WI38 (cell line): ENCODE data around the gene NR2F1.
"Not testable (repeated sequence)": the region's sequence is repeated elsewhere in the genome, so short reads cannot be mapped to it uniquely, and the experiment has no call there.

Experiments used
- H3K4me3 ChIP-seq: 2 replicates; pipeline ENCODE4 v1.5.1; 2011; ENCODE audit warnings: low read depth, mild to moderate bottlenecking, control low read depth, low read length
- TF ChIP-seq, protein P1 (sequence below): IDR thresholded peaks from 2 replicates; pipeline ENCODE4 v1.5.1; 2012; ENCODE audit warnings: low read depth, mild to moderate bottlenecking, control low read depth, low read length

NR2F1 gene

DNA sequence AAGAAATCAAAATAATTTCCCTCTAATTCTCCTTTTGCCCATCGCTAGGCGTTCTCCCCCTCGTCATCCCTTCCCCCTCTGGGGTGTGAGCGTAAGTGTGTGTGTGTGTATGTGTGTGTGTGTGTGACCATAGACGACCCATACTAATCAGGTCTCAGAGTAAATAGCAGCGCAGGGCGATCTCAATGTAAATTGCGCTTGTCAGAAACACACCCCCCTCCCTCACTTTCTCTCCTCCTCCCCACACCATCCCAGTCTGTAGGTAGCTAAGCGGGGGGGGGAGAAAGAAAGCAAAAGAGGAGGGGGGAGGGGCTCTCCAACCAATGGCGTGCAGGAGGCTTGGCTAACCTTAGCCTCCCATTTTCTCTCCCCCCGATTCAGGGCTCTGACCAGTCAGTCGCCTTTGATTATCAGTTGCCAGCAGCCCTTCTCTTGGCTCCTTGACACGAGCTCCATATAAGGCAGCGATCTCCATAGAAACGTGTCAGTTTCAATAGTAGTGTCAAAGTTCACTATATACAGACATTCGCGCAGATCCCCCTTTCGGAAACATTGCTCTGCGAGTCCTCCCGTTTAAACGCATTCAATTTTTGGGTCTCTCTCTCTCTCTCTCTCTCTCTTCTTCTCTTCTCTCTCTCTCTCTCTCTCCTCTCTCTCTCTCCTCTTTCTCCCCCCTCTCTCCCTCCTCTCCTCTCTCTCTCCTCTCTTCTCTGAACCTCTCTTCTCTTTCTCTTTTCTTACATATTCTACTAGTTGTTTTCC is at the start of gene NR2F1:
TSS of gene NR2F1 (plus strand) at position 546 of the 762 bp plus-strand sequence. CDS start 1,802 bp downstream, outside the sequence.
- TF ChIP-seq, protein P1, sequence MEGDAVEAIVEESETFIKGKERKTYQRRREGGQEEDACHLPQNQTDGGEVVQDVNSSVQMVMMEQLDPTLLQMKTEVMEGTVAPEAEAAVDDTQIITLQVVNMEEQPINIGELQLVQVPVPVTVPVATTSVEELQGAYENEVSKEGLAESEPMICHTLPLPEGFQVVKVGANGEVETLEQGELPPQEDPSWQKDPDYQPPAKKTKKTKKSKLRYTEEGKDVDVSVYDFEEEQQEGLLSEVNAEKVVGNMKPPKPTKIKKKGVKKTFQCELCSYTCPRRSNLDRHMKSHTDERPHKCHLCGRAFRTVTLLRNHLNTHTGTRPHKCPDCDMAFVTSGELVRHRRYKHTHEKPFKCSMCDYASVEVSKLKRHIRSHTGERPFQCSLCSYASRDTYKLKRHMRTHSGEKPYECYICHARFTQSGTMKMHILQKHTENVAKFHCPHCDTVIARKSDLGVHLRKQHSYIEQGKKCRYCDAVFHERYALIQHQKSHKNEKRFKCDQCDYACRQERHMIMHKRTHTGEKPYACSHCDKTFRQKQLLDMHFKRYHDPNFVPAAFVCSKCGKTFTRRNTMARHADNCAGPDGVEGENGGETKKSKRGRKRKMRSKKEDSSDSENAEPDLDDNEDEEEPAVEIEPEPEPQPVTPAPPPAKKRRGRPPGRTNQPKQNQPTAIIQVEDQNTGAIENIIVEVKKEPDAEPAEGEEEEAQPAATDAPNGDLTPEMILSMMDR, result no peak

DNA sequence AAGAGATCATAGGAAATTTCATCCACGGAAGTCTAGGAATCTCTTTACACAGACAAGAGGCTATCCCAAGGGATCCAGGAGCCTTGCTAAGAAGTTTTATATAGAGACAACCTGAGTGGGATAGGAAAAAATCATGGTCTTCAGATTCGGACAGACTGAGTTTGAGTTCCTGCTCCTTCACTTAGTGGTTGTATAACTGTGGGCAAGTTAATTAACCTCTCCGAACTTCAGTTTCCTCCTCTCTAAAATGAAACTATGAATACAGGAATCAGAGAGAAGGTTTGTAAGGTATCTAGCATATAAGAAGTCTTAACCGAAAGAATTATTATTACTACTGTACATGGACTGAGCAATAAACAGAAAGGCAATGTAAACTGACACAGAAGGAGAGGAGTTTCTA is 37.1 kb upstream of the NR2F1 start:
- TF ChIP-seq, protein P1, result no peak
- H3K4me3 ChIP-seq, result no peak overlapping the region

More for the DNA sequence above, at the start of gene NR2F1:
- H3K4me3 ChIP-seq, result peak within 1 kb of the TSS; percentile 92

DNA sequence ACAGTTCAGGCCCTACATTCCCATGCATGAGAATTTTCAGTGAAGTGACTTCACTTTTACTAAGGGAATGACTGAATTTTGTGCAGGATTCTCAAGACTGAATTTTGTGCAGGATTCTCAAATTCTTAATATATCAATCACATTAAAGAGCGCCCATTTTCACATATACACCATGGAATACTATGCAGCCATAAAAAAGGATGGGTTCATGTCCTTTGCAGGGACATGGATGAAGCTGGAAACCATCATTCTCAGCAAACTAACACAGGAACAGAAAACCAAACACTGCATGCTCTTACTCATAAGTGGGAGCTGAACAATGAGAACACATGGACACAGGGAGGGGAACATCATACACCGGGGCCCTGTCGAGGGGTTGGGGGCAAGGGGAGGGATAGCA is 33.4 kb upstream of the NR2F1 start:
- not testable (repeated sequence) for H3K4me3 ChIP-seq

DNA sequence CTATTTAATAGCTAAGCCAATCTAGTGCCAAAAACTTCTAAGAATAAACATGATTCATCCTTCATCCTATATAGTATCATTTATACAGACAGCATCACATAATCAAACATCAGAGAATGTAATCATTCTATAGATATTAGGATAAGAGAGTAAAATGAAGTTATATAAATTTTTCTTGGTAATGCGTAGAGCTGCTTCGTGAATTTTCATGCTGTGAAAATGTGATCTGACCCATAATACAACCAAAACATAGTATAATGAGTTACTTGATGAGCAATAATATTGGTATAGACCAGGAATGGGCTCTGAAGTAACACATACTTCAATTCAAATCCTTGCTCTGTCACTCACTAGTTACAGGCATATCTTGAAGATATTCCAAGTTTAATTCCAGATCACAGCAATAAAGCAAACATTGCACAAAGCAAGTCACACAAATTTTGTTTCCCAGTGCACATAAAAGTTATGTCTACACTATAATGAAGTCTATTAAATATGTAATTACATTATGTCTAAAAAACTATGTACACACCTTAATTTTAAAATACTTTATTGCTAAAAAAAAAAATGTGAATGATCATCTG is 25.9 kb upstream of the NR2F1 start:
- H3K4me3 ChIP-seq, result no peak overlapping the region
- TF ChIP-seq, protein P1, result no peak

DNA sequence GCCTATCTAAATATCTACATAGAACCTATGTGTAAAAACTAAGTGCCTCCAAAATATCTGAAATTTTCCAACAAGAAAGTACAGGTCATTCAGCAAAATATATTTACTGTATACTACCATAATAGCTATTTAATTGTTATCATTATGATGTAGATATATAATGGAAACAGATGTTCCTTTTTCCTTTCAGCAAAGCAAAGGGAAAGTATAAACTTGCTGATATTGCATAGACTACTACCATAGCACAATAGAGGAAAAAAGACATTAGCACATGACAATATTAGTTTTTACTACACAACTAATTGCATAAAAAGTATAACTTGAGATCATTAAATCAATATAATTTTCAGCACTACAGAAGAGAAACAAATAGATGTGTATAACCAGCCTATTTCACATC is 16.9 kb upstream of the NR2F1 start:
- TF ChIP-seq, protein P1, result no peak
- H3K4me3 ChIP-seq, result no peak overlapping the region

DNA sequence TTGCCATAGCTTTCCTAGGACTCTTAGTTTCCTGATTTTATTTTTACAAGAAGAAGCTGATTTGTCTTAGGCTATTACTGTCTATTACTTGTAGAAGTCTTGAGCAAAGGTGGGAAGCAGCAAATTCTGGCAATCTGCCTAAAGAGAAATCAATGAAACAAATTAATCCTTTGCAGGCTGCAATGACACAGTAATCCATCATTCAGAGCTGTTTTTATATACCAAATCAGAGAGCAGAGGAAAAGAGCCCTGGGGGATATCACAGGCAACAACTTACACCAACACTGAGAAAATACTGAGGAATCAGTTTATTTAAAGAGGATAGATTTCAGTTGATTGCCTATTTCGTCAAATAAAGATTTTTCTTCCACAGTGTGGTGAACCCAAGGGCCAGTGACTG is 15.6 kb upstream of the NR2F1 start:
- TF ChIP-seq, protein P1, result no peak
- no peak overlapping the region for H3K4me3 ChIP-seq

DNA sequence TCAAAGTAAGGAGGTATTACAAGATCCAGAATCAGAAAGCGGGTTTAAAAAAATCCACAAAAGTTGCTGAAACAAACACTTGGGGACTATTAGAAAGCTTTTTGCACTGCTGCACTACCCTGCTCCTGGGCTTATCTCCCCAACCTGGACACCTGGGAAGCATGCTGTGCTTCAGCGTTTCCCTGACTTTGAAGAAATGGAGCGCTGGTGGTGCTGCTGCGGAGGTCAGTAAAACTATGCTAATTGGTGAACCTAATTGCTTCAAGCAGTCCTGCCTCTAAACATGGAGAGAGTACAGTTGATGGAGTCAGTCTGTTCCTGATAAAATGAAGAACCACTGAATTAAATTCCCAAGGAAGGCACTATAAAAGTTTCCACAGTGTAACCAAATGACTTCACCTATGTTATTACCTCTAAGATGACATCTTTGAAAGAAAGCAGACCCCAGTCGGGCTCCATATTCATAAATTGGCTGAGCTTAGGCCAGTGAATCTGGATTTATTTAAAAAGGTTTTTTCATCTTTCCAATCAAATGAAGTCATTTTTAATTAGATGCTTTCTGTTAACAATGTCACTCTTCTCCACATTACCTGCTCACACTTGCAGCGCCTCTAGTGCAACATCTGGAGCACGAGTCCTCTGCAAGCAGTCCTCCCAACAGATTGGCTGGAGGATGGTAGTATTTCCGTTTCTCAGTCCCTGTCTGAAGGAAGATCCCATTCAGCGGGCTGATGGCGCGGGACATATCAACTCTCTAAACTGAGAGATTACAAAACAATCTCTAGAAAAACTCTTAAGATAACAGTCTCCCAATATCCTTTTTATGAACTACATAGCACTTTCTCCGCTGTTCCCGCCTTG is 13.5 kb upstream of the NR2F1 start:
- TF ChIP-seq, protein P1, result no peak
- H3K4me3 ChIP-seq, result no peak overlapping the region
